IPS-18a (cell line): ENCODE results near the gene ASTN2.

Experiments used
- H3K27ac ChIP-seq: one replicate; pipeline ENCODE4 v1.5.1; 2013; ENCODE audit warnings: low read length
- H3K27me3 ChIP-seq: one replicate; pipeline ENCODE4 v1.6.1; 2013; ENCODE audit warnings: mild to moderate bottlenecking, low read length; ENCODE audit not compliant: control insufficient read depth, insufficient read depth
- H3K36me3 ChIP-seq: one replicate; pipeline ENCODE4 v1.6.1; 2013; ENCODE audit warnings: low read depth, low read length; ENCODE audit not compliant: control insufficient read depth
- H3K4me1 ChIP-seq: one replicate; pipeline ENCODE4 v1.6.1; 2013; ENCODE audit warnings: low read depth, low read length; ENCODE audit not compliant: control insufficient read depth
- H3K4me3 ChIP-seq: one replicate; pipeline ENCODE4 v1.5.1; 2013; ENCODE audit warnings: low read length
- H3K9ac ChIP-seq: one replicate; pipeline ENCODE4 v1.6.1; 2013; ENCODE audit warnings: mild to moderate bottlenecking, low read length, moderate library complexity
- H3K9me3 ChIP-seq: one replicate; pipeline ENCODE4 v1.6.1; 2013; ENCODE audit warnings: low read depth, low read length; ENCODE audit not compliant: control insufficient read depth

The ASTN2 gene

DNA sequence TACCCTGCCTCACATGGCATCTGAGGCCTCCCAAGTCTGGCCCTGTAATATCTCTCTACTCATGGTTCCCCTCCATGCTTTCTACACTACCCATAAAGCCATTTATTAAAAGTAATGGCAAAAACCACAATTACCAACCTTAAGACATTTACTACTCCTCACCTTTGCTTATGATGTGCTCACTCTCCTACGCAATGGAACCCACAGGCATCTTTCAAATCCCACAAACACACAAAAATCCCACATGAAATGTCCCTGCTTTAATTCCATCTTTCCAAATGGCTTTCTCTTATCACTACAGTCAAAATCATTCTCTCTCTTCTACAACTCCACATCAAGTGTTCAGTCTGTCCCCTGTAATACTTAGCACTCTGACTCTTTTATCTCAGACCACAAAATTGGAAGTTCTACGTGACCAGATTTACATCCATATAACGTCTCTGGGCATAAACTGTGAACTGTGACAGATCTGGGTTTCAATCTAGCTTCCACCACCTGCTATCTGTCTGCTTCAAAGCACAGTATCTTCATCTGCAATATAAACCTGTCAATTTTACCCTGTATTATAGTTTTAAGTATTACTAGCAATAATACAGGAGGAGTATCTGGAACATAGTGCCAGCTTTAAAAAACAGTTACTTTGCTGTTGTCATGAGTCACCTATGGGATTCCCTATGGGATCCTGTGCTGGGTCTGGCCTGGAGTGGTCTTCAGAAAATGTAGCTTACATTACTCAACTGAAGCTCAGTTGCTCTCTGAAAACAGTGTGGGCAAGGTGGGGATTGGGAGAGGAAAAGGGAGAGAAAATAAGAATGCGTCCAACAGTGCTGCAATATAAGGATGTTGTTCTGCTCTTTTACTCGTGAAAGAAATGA is 864.8 kb downstream of the ASTN2 start:
- Histone ChIP-seq H3K9ac (no peak overlapping the region), H3K27me3 (no peaks in the 10 kb centered on the region), H3K27ac (no peak overlapping the region), H3K4me1 (no peaks in the 10 kb centered on the region), H3K4me3 (no peak overlapping the region), H3K36me3 (no peaks in the 10 kb centered on the region), H3K9me3 (no peaks in the 10 kb centered on the region)

DNA sequence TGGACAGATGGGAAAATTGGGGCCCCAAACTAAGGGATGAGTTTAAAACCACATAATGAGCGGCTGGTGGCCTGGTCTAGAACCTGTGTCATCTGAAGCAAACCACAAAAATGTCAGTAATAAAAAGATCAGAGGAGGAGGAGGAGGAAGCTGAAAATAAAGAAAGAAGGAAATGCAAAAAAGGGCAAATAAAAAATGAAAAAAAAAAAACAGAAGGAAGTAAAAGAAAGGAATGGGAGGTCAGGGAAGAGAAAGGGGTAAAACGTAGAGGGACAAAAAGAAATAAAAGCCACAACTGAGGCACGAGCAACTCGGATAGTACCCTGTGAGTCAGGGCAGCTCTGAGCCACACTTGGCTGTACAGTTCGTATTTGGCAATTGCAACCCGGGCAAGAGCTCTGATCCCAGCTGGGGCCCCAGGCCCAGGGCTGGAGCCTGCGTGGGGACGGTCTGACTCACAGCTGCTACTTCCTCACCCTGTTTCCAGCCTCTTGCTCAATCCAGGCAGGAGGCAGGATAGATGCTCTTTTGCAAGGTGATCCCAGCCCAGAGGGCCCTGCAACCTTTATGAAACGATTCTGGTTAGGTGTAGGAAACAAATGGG is 865.7 kb downstream of the ASTN2 start:
- Histone ChIP-seq H3K4me1 (no peaks in the 10 kb centered on the region), H3K4me3 (no peak overlapping the region), H3K27ac (no peak overlapping the region), H3K9me3 (no peaks in the 10 kb centered on the region), H3K9ac (no peak overlapping the region), H3K27me3 (no peaks in the 10 kb centered on the region), H3K36me3 (no peaks in the 10 kb centered on the region)

DNA sequence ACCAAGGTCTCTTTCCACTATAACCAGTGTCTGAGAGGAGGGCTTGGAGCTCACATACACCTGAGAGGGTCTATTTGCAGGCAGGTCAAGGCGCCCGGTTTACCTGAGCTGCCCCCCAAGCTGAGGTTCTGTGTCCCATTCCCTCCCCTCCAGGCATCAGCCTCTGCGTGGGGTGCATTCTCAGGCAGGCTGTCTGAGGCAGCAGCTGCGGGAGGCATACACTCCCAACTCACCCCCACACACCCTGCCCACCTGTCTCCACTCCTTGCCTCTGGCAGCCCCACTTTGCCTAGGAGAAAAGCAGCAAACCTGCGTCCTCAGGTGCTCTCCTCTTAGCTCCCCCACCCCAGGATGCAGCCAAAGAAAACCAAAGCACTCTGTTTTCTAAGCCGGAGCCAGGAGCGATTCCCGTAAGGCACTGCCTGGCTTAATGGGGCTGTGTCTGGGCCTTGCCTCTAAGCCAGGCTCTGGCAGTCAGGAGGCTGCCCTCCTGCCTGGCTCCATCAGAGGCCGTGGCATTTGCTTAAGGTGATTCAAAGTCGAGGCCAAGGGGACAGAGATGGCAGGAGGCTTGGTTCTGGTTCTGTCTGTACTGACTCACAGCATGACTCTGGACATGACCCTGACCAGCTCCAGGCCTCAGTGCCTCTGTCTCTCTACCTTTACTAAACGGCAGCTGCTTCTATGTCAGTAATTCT is 867.0 kb downstream of the ASTN2 start:
- H3K27me3 ChIP-seq: no peaks in the 10 kb centered on the region
- H3K9me3 ChIP-seq: no peaks in the 10 kb centered on the region
- H3K4me3 ChIP-seq: no peak overlapping the region
- no peaks in the 10 kb centered on the region for H3K4me1 ChIP-seq
- no peak overlapping the region for H3K9ac ChIP-seq
- no peak overlapping the region for H3K27ac ChIP-seq
- H3K36me3 ChIP-seq: no peaks in the 10 kb centered on the region

DNA sequence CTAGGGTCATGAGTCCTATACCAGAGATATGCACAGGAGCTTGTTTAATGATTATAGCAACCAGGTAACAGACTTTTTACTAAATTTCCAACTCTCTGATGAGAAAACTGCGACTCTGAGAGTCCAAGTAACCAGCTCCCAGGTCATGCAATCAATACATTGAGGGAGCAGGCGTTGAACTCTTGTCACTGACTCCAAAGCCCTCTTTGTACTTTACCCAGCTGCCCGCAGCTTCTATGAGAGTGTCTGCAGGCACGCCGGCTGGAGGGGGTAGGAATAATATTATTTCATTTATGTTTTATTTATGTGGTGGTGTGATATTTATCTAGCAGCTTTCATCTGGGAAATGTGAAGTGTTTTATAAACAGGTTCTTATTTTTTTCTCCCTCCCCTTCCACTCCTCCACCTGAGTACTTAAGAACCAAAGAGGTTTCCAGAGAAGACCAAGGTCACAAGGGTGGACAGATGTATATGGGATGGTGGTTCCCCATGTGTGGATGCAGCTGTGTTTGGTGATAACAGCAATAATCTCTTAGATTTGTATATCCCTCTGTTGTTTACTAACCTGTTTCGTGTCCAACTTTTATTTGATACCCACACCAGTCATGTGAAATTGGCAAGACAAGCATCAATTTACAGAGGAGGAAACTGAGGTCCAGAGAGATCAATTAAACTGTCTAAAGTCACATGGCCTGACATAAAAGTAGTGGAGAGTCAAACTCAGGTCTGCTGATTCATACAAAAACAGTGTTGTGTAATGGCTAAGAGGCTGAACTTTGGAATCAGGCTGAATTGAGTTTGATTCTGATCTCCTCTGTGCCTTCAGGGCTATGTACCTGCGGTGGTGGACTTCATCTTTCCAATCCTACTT is 867.9 kb downstream of the ASTN2 start:
- H3K4me3 ChIP-seq: no peak overlapping the region
- H3K9me3 ChIP-seq: no peaks in the 10 kb centered on the region
- H3K36me3 ChIP-seq: no peaks in the 10 kb centered on the region
- no peaks in the 10 kb centered on the region for H3K4me1 ChIP-seq
- H3K27me3 ChIP-seq: no peaks in the 10 kb centered on the region
- H3K9ac ChIP-seq: no peak overlapping the region
- no peak overlapping the region for H3K27ac ChIP-seq

DNA sequence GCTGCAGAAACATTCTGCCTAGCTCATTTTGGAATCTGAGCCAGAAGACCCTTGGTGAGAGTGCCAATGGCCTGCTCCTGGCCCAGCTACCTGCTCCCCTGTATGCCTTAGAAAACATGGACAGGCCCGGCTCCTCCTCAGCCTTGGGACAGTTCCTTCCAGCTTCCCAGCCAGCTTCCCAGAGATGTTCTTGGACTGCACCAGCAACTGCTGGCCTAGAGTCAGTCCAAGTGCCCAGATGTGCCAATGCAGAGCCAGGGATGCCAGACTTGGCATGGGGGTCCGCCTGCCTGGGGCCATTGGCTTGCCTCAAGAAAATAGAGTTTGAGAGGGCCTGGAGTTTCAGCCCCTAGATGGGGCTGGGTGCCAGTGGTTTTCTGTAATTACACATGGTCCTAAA is 870.0 kb downstream of the ASTN2 start:
- no peak overlapping the region for H3K9ac ChIP-seq
- H3K27me3 ChIP-seq: no peaks in the 10 kb centered on the region
- H3K36me3 ChIP-seq: no peaks in the 10 kb centered on the region
- no peak overlapping the region for H3K27ac ChIP-seq
- H3K4me3 ChIP-seq: no peak overlapping the region
- no peaks in the 10 kb centered on the region for H3K9me3 ChIP-seq
- no peaks in the 10 kb centered on the region for H3K4me1 ChIP-seq

DNA sequence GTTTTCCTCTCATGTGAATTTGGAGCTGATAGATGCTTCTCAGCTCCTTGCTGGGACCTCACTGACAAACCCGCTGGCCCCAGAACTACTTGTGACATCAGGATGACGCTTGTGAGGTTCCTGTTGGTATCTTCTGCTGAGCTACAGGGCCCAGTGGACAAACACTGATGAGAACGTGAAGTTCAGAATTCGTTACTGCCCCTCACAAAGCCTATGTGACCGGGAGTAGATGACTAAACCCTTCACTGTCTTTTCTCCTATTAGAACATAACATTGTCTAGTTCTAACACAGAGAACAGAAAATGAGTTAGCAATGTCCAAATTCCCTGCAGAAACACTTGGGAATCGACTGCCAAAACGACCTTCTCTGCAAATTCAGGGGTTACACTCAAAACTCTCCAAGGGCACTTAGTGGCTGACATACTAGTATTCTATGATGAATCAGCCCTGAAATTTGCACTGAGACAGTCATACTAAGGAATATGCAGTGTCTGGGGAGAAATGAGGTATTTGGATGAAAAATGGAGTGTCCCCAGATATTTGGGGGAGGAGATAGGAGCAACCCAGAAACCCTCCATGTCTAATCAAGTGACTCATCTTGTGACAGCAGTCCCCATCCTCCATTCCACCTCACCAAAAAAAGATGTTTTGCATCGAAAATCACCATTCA is 871.0 kb downstream of the ASTN2 start:
- Histone ChIP-seq H3K27me3 (no peaks in the 10 kb centered on the region), H3K4me3 (no peak overlapping the region), H3K9ac (no peak overlapping the region), H3K36me3 (no peaks in the 10 kb centered on the region), H3K4me1 (no peaks in the 10 kb centered on the region), H3K27ac (no peak overlapping the region), H3K9me3 (no peaks in the 10 kb centered on the region)

DNA sequence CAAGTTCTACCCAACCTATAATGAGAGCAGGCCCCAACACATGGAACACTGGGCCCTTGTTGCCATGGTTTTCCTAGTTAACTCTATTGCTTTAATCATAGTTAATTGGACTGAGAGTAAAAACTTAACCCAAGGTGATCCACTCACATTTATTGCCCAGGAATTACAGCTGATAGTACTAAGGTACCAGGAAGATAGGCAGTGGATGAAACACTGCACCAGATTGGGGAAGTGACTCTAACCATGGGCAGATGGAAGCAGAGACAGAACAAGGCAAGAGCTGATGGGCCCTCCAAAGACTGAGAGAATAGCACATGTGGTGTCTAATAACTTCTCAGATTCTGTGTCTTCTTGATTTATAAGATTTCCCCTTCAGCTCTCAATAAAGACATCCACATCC is 873.5 kb downstream of the ASTN2 start:
- Histone ChIP-seq H3K4me1 (no peaks in the 10 kb centered on the region), H3K4me3 (no peak overlapping the region), H3K36me3 (no peaks in the 10 kb centered on the region)

DNA sequence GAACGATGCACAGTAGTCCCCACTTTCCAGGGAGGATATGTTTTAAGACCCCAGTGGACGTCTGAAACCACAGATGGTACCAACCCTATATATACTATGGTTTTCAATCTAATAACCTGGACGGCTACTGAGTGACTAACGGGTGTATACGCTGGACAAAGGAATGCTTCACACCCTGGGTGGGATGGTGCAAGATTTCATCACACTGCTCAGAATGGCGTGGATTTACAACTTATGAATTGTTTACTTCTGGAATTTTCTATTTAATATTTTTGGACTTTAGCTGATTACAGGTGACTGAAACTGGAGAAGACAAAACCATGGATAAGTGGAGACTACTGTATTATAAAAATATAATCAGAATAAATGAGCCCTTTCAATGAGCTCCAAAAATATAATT is 875.3 kb downstream of the ASTN2 start:
- Histone ChIP-seq H3K27me3 (no peaks in the 10 kb centered on the region), H3K4me1 (no peaks in the 10 kb centered on the region), H3K9me3 (peaks cover 8% of the 10 kb centered on the region), H3K9ac (no peak overlapping the region), H3K27ac (no peak overlapping the region), H3K4me3 (no peak overlapping the region), H3K36me3 (no peaks in the 10 kb centered on the region)

More for the DNA sequence above, 873.5 kb downstream of the ASTN2 start:
- Histone ChIP-seq H3K27me3 (no peaks in the 10 kb centered on the region), H3K9ac (no peak overlapping the region), H3K27ac (no peak overlapping the region), H3K9me3 (peaks cover 8% of the 10 kb centered on the region)

DNA sequence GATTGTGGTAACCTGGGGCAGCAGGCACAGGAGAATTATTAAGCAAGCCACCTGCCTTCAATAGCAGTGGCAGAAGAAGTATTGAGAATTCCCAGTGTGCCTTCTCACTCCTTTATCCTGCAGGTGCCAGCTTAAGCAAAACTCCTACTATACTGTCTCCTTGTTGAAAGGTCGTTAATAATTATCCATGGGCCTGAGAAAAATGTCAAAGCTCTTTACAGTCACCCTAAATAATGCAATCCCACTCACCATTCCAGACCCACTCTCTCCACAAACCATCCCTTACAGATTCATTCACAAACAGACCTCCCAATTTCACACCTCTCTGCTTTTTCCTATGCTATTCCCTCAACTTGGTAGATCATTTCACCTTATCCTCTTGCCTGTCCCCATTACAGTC is 889.2 kb downstream of the ASTN2 start:
- Histone ChIP-seq H3K36me3 (no peaks in the 10 kb centered on the region), H3K9me3 (no peaks in the 10 kb centered on the region), H3K27ac (no peak overlapping the region), H3K4me1 (no peaks in the 10 kb centered on the region), H3K4me3 (no peak overlapping the region), H3K27me3 (no peaks in the 10 kb centered on the region), H3K9ac (no peak overlapping the region)

DNA sequence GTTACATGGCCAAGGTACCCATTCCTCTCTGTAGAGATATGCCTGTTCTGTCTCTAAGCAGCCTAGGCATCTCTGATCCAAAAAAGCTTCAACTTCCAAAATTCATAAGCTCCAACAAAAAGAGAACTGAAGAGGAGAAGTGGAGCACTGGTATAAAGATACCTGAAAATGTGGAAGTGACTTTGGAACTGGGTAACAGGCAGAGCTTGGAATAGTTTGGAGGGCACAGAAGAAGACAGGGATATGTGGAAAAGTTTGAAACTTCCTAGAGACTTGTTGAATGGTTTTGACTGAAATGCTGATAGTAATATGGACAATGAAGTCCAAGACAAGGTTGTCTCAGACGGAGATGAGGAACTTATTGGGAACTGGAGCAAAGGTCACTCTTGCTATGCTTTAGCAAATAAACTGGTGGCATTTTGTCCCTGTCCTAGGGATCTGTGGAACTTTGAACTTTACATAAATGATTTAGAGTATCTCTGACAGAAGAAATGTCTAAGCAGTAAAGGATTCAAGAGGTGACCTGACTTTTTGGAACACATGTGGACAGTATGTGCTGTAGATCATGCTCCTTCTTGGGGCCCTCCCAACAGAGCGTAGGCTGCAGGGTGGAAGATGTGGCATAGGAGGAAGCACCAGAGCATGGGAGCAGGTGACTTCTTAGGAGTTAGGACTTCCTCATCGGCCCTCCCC is 889.9 kb downstream of the ASTN2 start:
- no peak overlapping the region for H3K27ac ChIP-seq
- no peak overlapping the region for H3K9ac ChIP-seq
- H3K9me3 ChIP-seq: no peaks in the 10 kb centered on the region
- no peak overlapping the region for H3K4me3 ChIP-seq
- no peaks in the 10 kb centered on the region for H3K27me3 ChIP-seq
- no peaks in the 10 kb centered on the region for H3K4me1 ChIP-seq
- H3K36me3 ChIP-seq: no peaks in the 10 kb centered on the region
